Gastroesophageal sphincter (tissue), 4 donors: ENCODE data around the gene SLC49A3. TPM values are rescaled to one million over a fixed set of nuclear protein-coding genes. Genes with fewer than 3 reads are reported as not detected.
"Not testable (repeated sequence)": the region's sequence is repeated elsewhere in the genome, so short reads cannot be mapped to it uniquely, and the experiment has no call there.

Source experiments
- ATAC-seq: fragments of 150-250 bp; one replicate; pipeline ENCODE4 v1.9.1; 2016; ENCODE audit warnings: mild to moderate bottlenecking, moderate library complexity
- H3K27ac ChIP-seq, 4 donors: fragments of 200-600 bp; sonication (generic) in 3 of 4; 1 replicate in 3 of 4; 2 replicates in 1 of 4; pipeline ENCODE4 v1.5.1; 2016 to 2019
- H3K27me3 ChIP-seq: fragments of 200-600 bp; sonication (generic); one replicate; pipeline ENCODE4 v1.5.1; 2019
- H3K36me3 ChIP-seq, 2 donors: fragments of 200-600 bp; sonication (generic); one replicate each; pipeline ENCODE4 v1.5.1; 2019; ENCODE audit warnings: control low read depth in 1 of 2
- H3K4me1 ChIP-seq, 3 donors: fragments of 200-600 bp; sonication (generic); 1 replicate in 2 of 3; 2 replicates in 1 of 3; pipeline ENCODE4 v1.5.1; 2016 to 2019; ENCODE audit warnings: control low read depth in 2 of 3
- H3K4me3 ChIP-seq, 2 donors: fragments of 200-600 bp; sonication (generic); one replicate each; pipeline ENCODE4 v1.5.1; 2019; ENCODE audit warnings: mild to moderate bottlenecking in 1 of 2, moderate library complexity in 1 of 2
- H3K9me3 ChIP-seq, 3 donors: fragments of 200-600 bp; sonication (generic); one replicate each; pipeline ENCODE4 v1.5.1; 2017 to 2019; ENCODE audit warnings: control low read depth in 2 of 3
- EP300 ChIP-seq: sonication (generic); formaldehyde crosslinking; IDR thresholded peaks from one replicate; pipeline ENCODE4 v1.6.1; 2017; ENCODE audit warnings: antibody characterized with exemption, mild to moderate bottlenecking
- POLR2A ChIP-seq, 2 donors: fragments of 450-650 bp; IDR thresholded peaks; one replicate each; pipeline ENCODE4 v1.6.1; 2017; ENCODE audit warnings: antibody characterized with exemption in 2 of 2, mild to moderate bottlenecking in 2 of 2, moderate library complexity in 1 of 2
- POLR2AphosphoS5 ChIP-seq: sonication (generic); formaldehyde crosslinking; IDR thresholded peaks from one replicate; pipeline ENCODE4 v1.6.1; 2017; ENCODE audit warnings: antibody characterized with exemption
- WGBS, 2 donors: methylation state at CpG; one replicate each; pipeline ENCODE4 v1.1.5; 2018; ENCODE audit warnings: low coverage in 1 of 2; 5-methylcytosine and 5-hydroxymethylcytosine counted together
- total RNA-seq, 4 donors: library from RNA; depleted of rRNA; stranded (reverse); fragments of >200 nt; gene quantifications; one replicate each; pipeline ENCODE4 v1.1.0, GENCODE V29; 2016
- TF ChIP-seq, protein P1 (sequence below), 4 experiments: fragments of 200-600 bp in 2 of 4; fragments of 450-650 bp in 2 of 4; sonication (generic) in 1 of 4; IDR thresholded peaks; one replicate each; pipeline ENCODE4 v1.5.1; 2017 to 2019; ENCODE audit warnings: antibody characterized with exemption in 4 of 4, mild to moderate bottlenecking in 2 of 4, moderate library complexity in 2 of 4

The SLC49A3 gene
- total RNA-seq, 4 donors from 2014 or later: 5.2 to 8.7 (median 7.8) TPM

DNA sequence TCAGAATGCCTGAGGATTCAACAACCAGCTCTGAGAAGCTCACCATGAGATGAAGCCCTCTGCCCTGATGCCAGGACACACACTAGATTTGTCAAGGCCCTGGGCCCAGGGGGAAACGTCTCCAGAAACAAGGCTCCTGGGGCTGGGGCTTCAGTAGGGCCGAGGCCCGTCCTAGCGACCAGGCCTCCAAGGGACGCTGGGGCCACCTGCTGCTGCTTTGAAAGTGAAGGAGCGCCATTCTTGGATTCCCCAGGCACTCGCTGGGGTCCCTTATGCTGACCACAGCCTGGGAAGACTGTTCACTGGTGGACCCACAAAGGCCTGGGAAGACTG, 39.7 kb downstream of the SLC49A3 start:
- no peaks in the 10 kb centered on the region for H3K9me3 ChIP-seq
- H3K4me3 ChIP-seq: no peak overlapping the region
- no peak overlapping the region for H3K27ac ChIP-seq
- H3K27me3 ChIP-seq: peaks cover 72% of the 10 kb centered on the region
- no CpG with 5 or more reads among the region's 7 CpGs for WGBS, 2 donors
- no peak for TF ChIP-seq POLR2AphosphoS5
- no peak for TF ChIP-seq POLR2A (IDR thresholded peaks at IDR 0.05)
- TF ChIP-seq EP300: no peak
- TF ChIP-seq, protein P1, sequence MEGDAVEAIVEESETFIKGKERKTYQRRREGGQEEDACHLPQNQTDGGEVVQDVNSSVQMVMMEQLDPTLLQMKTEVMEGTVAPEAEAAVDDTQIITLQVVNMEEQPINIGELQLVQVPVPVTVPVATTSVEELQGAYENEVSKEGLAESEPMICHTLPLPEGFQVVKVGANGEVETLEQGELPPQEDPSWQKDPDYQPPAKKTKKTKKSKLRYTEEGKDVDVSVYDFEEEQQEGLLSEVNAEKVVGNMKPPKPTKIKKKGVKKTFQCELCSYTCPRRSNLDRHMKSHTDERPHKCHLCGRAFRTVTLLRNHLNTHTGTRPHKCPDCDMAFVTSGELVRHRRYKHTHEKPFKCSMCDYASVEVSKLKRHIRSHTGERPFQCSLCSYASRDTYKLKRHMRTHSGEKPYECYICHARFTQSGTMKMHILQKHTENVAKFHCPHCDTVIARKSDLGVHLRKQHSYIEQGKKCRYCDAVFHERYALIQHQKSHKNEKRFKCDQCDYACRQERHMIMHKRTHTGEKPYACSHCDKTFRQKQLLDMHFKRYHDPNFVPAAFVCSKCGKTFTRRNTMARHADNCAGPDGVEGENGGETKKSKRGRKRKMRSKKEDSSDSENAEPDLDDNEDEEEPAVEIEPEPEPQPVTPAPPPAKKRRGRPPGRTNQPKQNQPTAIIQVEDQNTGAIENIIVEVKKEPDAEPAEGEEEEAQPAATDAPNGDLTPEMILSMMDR (IDR thresholded peaks at IDR 0.05): no peak
- no peaks in the 10 kb centered on the region for H3K36me3 ChIP-seq
- ATAC-seq: no peak
- H3K4me1 ChIP-seq: no peaks in the 10 kb centered on the region

DNA sequence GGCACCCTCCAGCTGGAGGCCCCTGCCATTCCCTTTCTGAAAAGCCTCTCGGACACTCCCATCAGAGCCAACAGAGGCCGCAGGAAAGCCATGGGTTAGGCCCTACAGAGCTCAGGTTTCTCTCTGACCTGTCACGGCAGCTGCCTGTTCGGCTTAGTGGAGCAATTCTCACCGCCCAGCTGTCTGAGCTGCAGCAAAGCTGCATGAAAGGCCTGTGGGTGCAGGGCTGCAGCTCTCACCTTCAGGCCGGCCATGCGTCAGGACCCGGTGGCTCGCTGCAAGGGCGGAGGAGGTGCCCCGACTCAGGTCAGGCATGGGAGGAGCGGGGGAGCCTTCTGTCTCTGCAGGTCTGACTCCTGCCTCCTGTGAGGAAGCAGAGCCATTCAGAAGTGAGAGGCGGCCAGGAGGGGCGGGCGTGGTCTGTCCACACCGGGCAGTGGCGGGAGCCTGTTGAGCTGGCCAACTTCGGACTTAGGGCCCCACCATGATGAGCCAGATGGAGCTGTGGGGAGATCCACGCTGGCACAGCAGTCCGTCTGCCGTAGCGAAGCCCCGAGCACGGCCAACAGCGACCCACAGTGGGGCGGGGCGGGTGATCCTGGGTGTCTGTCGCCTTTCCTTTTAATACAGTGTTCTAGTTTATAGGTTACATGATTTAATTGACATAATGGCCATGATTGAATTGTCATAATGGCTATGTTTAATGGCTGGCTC, 40.2 kb downstream of the SLC49A3 start:
- H3K4me1 ChIP-seq: no peaks in the 10 kb centered on the region
- no peak overlapping the region for H3K27ac ChIP-seq
- no peak for ATAC-seq
- TF ChIP-seq POLR2AphosphoS5 (no peak), POLR2A (IDR thresholded peaks at IDR 0.05) (no peak), EP300 (no peak)
- TF ChIP-seq, protein P1 (IDR thresholded peaks at IDR 0.05): no peak
- H3K27me3 ChIP-seq: peaks cover 67% of the 10 kb centered on the region
- H3K9me3 ChIP-seq: no peaks in the 10 kb centered on the region
- H3K4me3 ChIP-seq: no peak overlapping the region
- WGBS, 2 donors: 65 to 100% methylated on average over 4 to 15 of the region's 28 CpGs
- no peaks in the 10 kb centered on the region for H3K36me3 ChIP-seq

DNA sequence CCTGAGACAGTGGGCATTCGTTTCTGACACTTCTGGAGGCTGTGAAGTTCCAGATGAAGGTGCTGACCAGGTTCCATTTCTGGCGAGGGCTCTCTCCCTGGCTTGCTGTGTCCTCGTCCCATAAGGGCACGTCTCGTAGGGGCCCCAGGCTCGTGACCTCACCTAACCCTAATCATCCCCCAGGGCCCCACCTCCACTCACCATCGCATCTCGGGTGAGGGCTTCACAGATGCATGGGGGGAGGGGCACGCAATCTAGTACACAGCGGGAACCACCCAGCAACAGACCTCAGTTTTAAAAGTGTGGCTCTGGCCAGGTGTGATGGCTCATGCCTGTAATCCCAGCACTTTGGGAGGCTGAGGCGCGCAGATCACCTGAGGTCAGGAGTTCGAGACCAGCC, 41.5 kb downstream of the SLC49A3 start:
- Histone ChIP-seq H3K4me1 (no peaks in the 10 kb centered on the region), H3K36me3 (no peaks in the 10 kb centered on the region), H3K27me3 (peaks cover 62% of the 10 kb centered on the region), H3K4me3 (no peak overlapping the region), H3K9me3 (peaks cover 0 to 11% (median 0%) of the 10 kb centered on the region in 3 donors), H3K27ac (no peak overlapping the region)
- WGBS, 2 donors: 50 to 57% methylated on average over 2 to 4 of the region's 13 CpGs
- ATAC-seq: no peak
- no peak for TF ChIP-seq EP300
- TF ChIP-seq POLR2A (IDR thresholded peaks at IDR 0.05): no peak
- TF ChIP-seq, protein P1 (IDR thresholded peaks at IDR 0.05): no peak
- no peak for TF ChIP-seq POLR2AphosphoS5

DNA sequence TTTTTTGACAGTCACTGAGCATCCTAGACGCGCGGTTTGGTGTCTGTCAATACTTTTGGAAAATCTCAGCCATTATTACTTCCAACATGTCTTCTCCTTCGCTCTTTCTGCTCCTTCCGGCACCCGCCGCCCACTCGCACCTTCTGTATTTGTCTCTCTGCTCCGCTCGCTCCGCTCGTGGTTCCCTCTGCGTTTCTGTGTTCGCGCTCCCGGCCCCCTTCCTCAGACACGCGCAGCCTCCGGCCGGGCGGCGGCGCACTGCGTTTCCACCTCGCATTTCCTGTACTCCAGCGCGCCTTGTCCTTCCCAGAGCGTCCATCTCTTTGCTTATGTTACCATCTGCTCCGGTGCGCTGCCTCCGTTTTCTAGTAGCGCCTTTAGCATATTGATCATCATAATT, 42.5 kb downstream of the SLC49A3 start:
- no peaks in the 10 kb centered on the region for H3K4me1 ChIP-seq
- H3K36me3 ChIP-seq: no peaks in the 10 kb centered on the region
- H3K4me3 ChIP-seq: no peak overlapping the region
- no peak for ATAC-seq
- TF ChIP-seq EP300: no peak
- TF ChIP-seq, protein P1 (IDR thresholded peaks at IDR 0.05): no peak
- no peak for TF ChIP-seq POLR2A (IDR thresholded peaks at IDR 0.05)
- no peak for TF ChIP-seq POLR2AphosphoS5
- no peak overlapping the region for H3K27ac ChIP-seq
- peaks cover 0 to 21% (median 0%) of the 10 kb centered on the region in 3 donors for H3K9me3 ChIP-seq
- WGBS, 2 donors: 10 to 44% methylated on average over 4 to 31 of the region's 32 CpGs
- peaks cover 63% of the 10 kb centered on the region for H3K27me3 ChIP-seq

DNA sequence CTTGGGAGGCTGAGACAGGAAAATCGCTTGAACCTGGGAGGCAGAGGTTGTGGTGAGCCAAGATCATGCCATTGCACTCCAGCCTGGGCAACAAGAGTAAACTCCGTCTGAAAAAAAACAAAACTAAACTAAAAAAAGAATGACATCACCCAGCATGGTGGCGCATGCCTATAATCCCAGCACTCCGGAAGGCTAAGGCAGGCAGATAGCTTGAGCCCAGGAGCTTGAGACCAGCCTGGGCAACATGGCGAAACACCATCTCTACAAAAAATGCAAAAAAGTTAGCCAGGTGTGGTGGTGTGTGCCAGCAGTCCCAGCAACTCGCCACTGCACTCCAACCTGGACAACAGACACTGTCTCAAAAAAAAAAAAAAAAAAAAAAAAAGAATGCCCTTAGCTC, 46.6 kb downstream of the SLC49A3 start:
- not testable (repeated sequence) for H3K4me3 ChIP-seq, H3K27ac ChIP-seq, ATAC-seq, H3K4me1 ChIP-seq, H3K36me3 ChIP-seq
- Histone ChIP-seq H3K27me3 (peaks cover 55% of the 10 kb centered on the region), H3K9me3 (peaks cover 0 to 25% (median 0%) of the 10 kb centered on the region in 3 donors)
- 77 to 90% methylated on average over 4 to 5 of the region's 6 CpGs for WGBS, 2 donors
